Stomach (tissue), 9 donors: ENCODE results near the gene VPREB1. TPM values are rescaled to one million over a fixed set of nuclear protein-coding genes. Genes with fewer than 3 reads are reported as not detected.

ENCODE experiments used
- DNase-seq, 2 donors: peaks; one replicate each; pipeline versions ENCODE4 v3.0.0 to v3.0.0-alpha.2; 2013 to 2019
- H3K27ac ChIP-seq, 5 donors: fragments of 200-600 bp in 4 of 5; sonication (generic) in 4 of 5; one replicate each; pipeline ENCODE4 v1.5.1; 2013 to 2019; ENCODE audit warnings: mild to moderate bottlenecking in 1 of 5, moderate library complexity in 1 of 5
- H3K27me3 ChIP-seq, 3 donors: fragments of 200-600 bp; sonication (generic); one replicate each; pipeline ENCODE4 v1.5.1; 2017 to 2019; ENCODE audit warnings: mixed run types in 1 of 3
- H3K36me3 ChIP-seq, 4 donors: fragments of 200-600 bp; sonication (generic); 1 replicate in 3 of 4; 2 replicates in 1 of 4; pipeline ENCODE4 v1.5.1; 2016 to 2019
- H3K4me1 ChIP-seq, 4 donors: fragments of 200-600 bp; sonication (generic); one replicate each; pipeline ENCODE4 v1.5.1; 2016 to 2019
- H3K4me3 ChIP-seq, 4 donors: fragments of 200-600 bp; sonication (generic) in 3 of 4; one replicate each; pipeline ENCODE4 v1.5.1; 2016 to 2019; ENCODE audit warnings: mild to moderate bottlenecking in 1 of 4
- H3K9me3 ChIP-seq, 4 donors: fragments of 200-600 bp; sonication (generic); one replicate each; pipeline ENCODE4 v1.5.1; 2016 to 2019
- CTCF ChIP-seq, 7 experiments: fragments of 450-650 bp in 4 of 7; fragments of 200-600 bp in 3 of 7; sonication (generic) in 3 of 7; IDR thresholded peaks; one replicate each; pipeline ENCODE4 v1.5.1; 2016 to 2019; ENCODE audit warnings: antibody characterized with exemption in 7 of 7, control low read depth in 2 of 7, mild to moderate bottlenecking in 1 of 7
- EP300 ChIP-seq: sonication (generic); formaldehyde crosslinking; IDR thresholded peaks from one replicate; pipeline ENCODE4 v1.6.1; 2017; ENCODE audit warnings: antibody characterized with exemption
- POLR2A ChIP-seq, 4 donors: fragments of 450-650 bp; IDR thresholded peaks; one replicate each; pipeline ENCODE4 v1.6.1; 2016; ENCODE audit warnings: antibody characterized with exemption in 4 of 4, control low read depth in 2 of 4, mild to moderate bottlenecking in 1 of 4, moderate library complexity in 1 of 4
- POLR2AphosphoS5 ChIP-seq, 3 donors: sonication (generic); formaldehyde crosslinking; IDR thresholded peaks; one replicate each; pipeline ENCODE4 v1.6.1; 2016; ENCODE audit warnings: antibody characterized with exemption in 3 of 3
- WGBS, 5 donors: extraction: QIAGEN DNeasy Blood & Tissue Kit in 3 of 5; methylation state at CpG; one replicate each; pipeline versions ENCODE4 v1.1.5 to v1.1.7; 2013 to 2018; 5-methylcytosine and 5-hydroxymethylcytosine counted together
- intact Hi-C: fragments of 100-400 bp; cut with DNase I; formaldehyde crosslinking; loops from one replicate; pipeline ENCODE4 v1.15.1; 2023; ENCODE audit warnings: low total_unique reads
- polyA plus RNA-seq, 3 donors: library from polyadenylated mRNA; stranded (reverse); fragments of 200-250 nt; gene quantifications; one replicate each; pipeline ENCODE4 v1.2.3, GENCODE V29; 2013
- total RNA-seq, 5 donors: library from RNA; depleted of rRNA; stranded (reverse); fragments of >200 nt; gene quantifications; one replicate each; pipeline versions ENCODE4 v1.1.0 to v1.2.3, GENCODE V29; 2014 to 2016
- donor health status: healthy with polysubstance abuse.
- donor health status: Bipolar disorder and iron deficiency.
- donor health status: healthy.

VPREB1 gene
- total and polyA plus RNA-seq, 8 donors = 0.23 to 2.2 TPM; not detected in 6

- H3K9me3 ChIP-seq = no peaks in the 10 kb centered on the region
- no peaks in the 10 kb centered on the region for H3K36me3 ChIP-seq
- H3K27me3 ChIP-seq = peaks cover 0 to 52% (median 8%) of the 10 kb centered on the region in 3 donors
- no peak overlapping the region for H3K27ac ChIP-seq
- H3K4me3 ChIP-seq = no peak overlapping the region
- intact Hi-C loops = no loop called here
- TF ChIP-seq POLR2AphosphoS5 (IDR thresholded peaks at IDR 0.05) (no peak), EP300 (no peak), CTCF (IDR thresholded peaks at IDR 0.05) (no peak), POLR2A (IDR thresholded peaks at IDR 0.05) (no peak)
- DNase-seq = no peak
- no peaks in the 10 kb centered on the region for H3K4me1 ChIP-seq
- WGBS, 5 donors = 73 to 80% (median 79%) methylated on average over 8 to 11 of the region's 11 CpGs
These were observed 48.5 kb upstream of the VPREB1 start for GRCh38 chr22:22196018-22196533.

- DNase-seq = no peak
- H3K27ac ChIP-seq = no peak overlapping the region
- WGBS, 5 donors = 61 to 70% (median 64%) methylated on average over 5 of the region's 5 CpGs
- TF ChIP-seq POLR2A (IDR thresholded peaks at IDR 0.05) (no peak), EP300 (no peak)
- H3K4me3 ChIP-seq = no peak overlapping the region
- H3K27me3 ChIP-seq = peaks cover 0 to 60% (median 16%) of the 10 kb centered on the region in 3 donors
- intact Hi-C loops = no loop called here
- H3K36me3 ChIP-seq = no peaks in the 10 kb centered on the region
- H3K9me3 ChIP-seq = no peaks in the 10 kb centered on the region
- H3K4me1 ChIP-seq = no peaks in the 10 kb centered on the region
These were observed 47.6 kb upstream of the VPREB1 start for GRCh38 chr22:22196833-22197477.

- Histone ChIP-seq H3K27me3 (peaks cover 0 to 65% (median 16%) of the 10 kb centered on the region in 3 donors), H3K9me3 (no peaks in the 10 kb centered on the region), H3K4me3 (no peak overlapping the region), H3K27ac (no peak overlapping the region), H3K36me3 (no peaks in the 10 kb centered on the region), H3K4me1 (no peaks in the 10 kb centered on the region)
- TF ChIP-seq EP300 (no peak), CTCF (IDR thresholded peaks at IDR 0.05) (no peak), POLR2A (IDR thresholded peaks at IDR 0.05) (no peak), POLR2AphosphoS5 (IDR thresholded peaks at IDR 0.05) (no peak)
- intact Hi-C loops = no loop called here
- DNase-seq = no peak
- WGBS, 5 donors = 57 to 88% (median 76%) methylated on average over 3 to 4 of the region's 4 CpGs
These were observed 46.6 kb upstream of the VPREB1 start for GRCh38 chr22:22197993-22198402.

- Histone ChIP-seq H3K27me3 (peaks cover 0 to 72% (median 16%) of the 10 kb centered on the region in 3 donors), H3K27ac (no peak overlapping the region), H3K4me1 (no peaks in the 10 kb centered on the region), H3K9me3 (no peaks in the 10 kb centered on the region), H3K36me3 (no peaks in the 10 kb centered on the region), H3K4me3 (no peak overlapping the region)
- TF ChIP-seq CTCF (IDR thresholded peaks at IDR 0.05) (no peak), POLR2AphosphoS5 (IDR thresholded peaks at IDR 0.05) (no peak), POLR2A (IDR thresholded peaks at IDR 0.05) (no peak), EP300 (no peak)
- no peak for DNase-seq
- 72 to 81% (median 78%) methylated on average over 4 of the region's 4 CpGs for WGBS, 5 donors
- intact Hi-C loops = no loop called here
These were observed 45.8 kb upstream of the VPREB1 start for GRCh38 chr22:22198751-22199150.

- Histone ChIP-seq H3K27ac (no peak overlapping the region), H3K27me3 (peaks cover 0 to 80% (median 16%) of the 10 kb centered on the region in 3 donors), H3K9me3 (no peaks in the 10 kb centered on the region), H3K4me1 (no peaks in the 10 kb centered on the region), H3K36me3 (no peaks in the 10 kb centered on the region), H3K4me3 (no peak overlapping the region)
- intact Hi-C loops = no loop called here
- no peak for TF ChIP-seq POLR2AphosphoS5 (IDR thresholded peaks at IDR 0.05)
- no peak for DNase-seq
- 64 to 85% (median 78%) methylated on average over 2 of the region's 2 CpGs for WGBS, 5 donors
These were observed 45.0 kb upstream of the VPREB1 start for GRCh38 chr22:22199634-22200033.
